Effector memory CD4-positive, alpha-beta T cell (primary cell): ENCODE data around the gene CLEC6A.
"Not testable (repeated sequence)": the region's sequence is repeated elsewhere in the genome, so short reads cannot be mapped to it uniquely, and the experiment has no call there.

Experiments used
- DNase-seq, 3 donors: peaks; one replicate each; pipeline ENCODE4 v3.0.0-alpha.2; 2020
- H3K27ac ChIP-seq: 2 replicates; pipeline ENCODE4 v1.7.0; 2013; ENCODE audit warnings: mild to moderate bottlenecking, low read length, moderate library complexity; ENCODE audit not compliant: insufficient read depth, poor library complexity, severe bottlenecking
- H3K27me3 ChIP-seq: replicated peaks from 2 replicates; pipeline ENCODE4 v1.7.0; 2013; ENCODE audit warnings: mild to moderate bottlenecking, low read length; ENCODE audit not compliant: insufficient read depth, control insufficient read depth, poor library complexity, severe bottlenecking
- H3K36me3 ChIP-seq: 2 replicates; pipeline ENCODE4 v1.7.0; 2013; ENCODE audit warnings: mild to moderate bottlenecking, low read length, moderate library complexity; ENCODE audit not compliant: control insufficient read depth, insufficient read depth
- H3K4me1 ChIP-seq: 2 replicates; pipeline ENCODE4 v1.7.0; 2013; ENCODE audit warnings: low read length, mild to moderate bottlenecking; ENCODE audit not compliant: control insufficient read depth, insufficient read depth, poor library complexity, severe bottlenecking
- H3K4me3 ChIP-seq: 2 replicates; pipeline ENCODE4 v1.7.0; 2013; ENCODE audit warnings: low read length, low read depth, mild to moderate bottlenecking; ENCODE audit not compliant: insufficient read depth, poor library complexity, severe bottlenecking
- H3K9me3 ChIP-seq: 2 replicates; pipeline ENCODE4 v1.7.0; 2013; ENCODE audit warnings: mild to moderate bottlenecking, low read length, moderate library complexity; ENCODE audit not compliant: control insufficient read depth
- total RNA-seq, 3 donors: gene quantifications; one replicate each; lab custom pipeline; 2026; lab: John Stamatoyannopoulos, UW

CLEC6A gene
- total RNA-seq: 0 reads per million in 3 donors

DNA sequence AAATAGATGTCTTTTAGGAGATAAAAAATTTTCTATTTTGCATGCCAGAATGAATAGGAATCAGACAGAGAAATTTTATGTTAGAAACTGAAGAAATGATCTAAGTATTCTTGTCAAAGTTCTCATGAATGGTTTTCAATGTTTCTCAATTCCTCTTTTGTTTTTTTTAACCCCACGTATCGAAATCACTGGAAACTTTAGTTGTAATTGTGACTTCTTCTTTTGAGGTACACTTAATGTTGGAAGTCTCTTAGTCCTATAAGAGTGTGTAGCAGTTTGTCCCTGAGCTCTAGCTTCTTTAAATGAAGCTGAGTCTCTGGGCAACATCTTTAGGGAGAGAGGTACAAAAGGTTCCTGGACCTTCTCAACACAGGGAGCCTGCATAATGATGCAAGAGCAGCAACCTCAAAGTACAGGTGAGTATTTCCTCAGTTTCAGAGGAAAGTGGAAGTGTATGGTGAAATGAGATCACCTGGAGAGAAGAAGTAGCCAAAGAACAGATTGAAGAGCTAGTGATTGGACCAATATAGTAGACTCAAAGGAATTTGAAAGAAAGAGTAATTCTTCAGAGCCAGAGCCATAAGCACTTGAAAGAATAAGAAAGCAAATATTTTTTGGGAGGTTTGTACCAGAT lies at the start of gene CLEC6A:
TSS of gene CLEC6A (plus strand) at position 236 of the 634 bp plus-strand sequence. CDS start at position 386, 150 bp downstream.
- Histone ChIP-seq H3K27me3 (peaks cover 4% of the 10 kb centered on the region), H3K9me3 (no peaks in the 10 kb centered on the region), H3K4me3 (no peak within 1 kb of the TSS), H3K27ac (no peak within 1 kb of the TSS), H3K36me3 (no peaks in the 10 kb centered on the region), H3K4me1 (no peaks in the 10 kb centered on the region)
- DNase-seq: no peak

DNA sequence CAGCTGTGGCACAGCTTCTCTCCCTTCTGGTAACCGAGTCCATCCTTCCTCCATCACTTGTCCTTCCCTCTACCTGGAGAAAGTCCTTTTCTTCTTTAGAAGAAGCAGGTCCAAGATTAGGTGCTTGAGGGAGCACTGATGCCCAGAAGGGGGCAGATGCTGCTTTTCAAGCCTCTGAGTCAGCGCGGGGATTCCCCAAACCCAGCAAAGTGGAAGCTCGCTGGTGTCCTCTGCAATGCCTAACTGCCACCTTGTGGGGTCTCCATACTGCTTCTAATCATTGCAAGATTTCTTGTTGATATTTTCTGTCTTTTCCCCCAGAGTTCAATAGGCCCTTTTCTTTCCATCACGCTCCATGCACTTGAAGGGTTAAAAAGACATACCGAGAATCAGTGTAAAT lies 36.2 kb upstream of the CLEC6A start:
- not testable (repeated sequence) for DNase-seq, H3K9me3 ChIP-seq, H3K4me3 ChIP-seq, H3K27ac ChIP-seq, H3K36me3 ChIP-seq, H3K27me3 ChIP-seq, H3K4me1 ChIP-seq

DNA sequence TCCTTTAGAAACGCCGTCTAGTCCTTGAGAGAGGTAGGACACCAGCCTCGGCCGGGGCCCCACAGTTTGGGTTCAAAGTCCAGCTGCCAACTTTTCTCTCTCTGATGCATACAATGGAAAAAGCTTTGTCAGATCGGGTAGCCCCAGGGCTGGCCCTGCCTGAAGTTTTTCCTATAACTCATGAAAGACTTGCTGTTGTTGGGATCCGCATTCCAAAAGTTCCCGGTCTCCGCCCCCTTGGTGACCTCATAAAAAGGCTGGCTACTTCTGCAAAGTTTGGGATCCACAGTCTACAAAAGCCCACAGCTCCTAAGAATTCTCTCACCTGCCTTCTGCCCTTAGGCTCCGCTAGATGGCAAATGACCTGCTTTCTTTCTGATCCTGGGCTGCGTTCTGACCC lies 35.3 kb upstream of the CLEC6A start:
- no peaks in the 10 kb centered on the region for H3K27me3 ChIP-seq
- H3K27ac ChIP-seq: no peak overlapping the region
- H3K9me3 ChIP-seq: no peaks in the 10 kb centered on the region
- no peaks in the 10 kb centered on the region for H3K36me3 ChIP-seq
- no peak for DNase-seq
- H3K4me3 ChIP-seq: no peak overlapping the region
- no peaks in the 10 kb centered on the region for H3K4me1 ChIP-seq

- not testable (repeated sequence) for H3K27ac ChIP-seq, H3K9me3 ChIP-seq, DNase-seq, H3K4me3 ChIP-seq, H3K4me1 ChIP-seq, H3K27me3 ChIP-seq, H3K36me3 ChIP-seq
These were observed 11.1 kb upstream of the CLEC6A start for GRCh38 chr12:8444536-8445278.

DNA sequence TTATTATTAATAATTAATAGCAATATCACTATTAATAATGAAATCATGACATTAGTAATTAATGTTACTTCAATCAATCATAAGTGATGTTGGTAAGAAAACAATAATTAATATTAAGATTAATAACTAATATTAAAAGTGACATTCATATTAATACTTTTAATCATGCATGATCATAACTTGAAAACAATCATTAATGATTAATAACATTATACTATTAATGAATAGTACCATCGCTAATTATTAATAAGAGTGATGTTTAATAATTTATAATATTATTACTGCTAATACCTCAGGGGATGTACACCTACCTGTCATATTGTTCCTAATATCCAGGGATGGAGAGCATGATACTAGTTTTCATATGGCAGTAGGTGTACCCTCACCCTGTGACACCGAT lies 10.0 kb upstream of the CLEC6A start:
- H3K9me3 ChIP-seq: no peaks in the 10 kb centered on the region
- no peaks in the 10 kb centered on the region for H3K4me1 ChIP-seq
- no peak overlapping the region for H3K4me3 ChIP-seq
- H3K27ac ChIP-seq: no peak overlapping the region
- H3K27me3 ChIP-seq: no peaks in the 10 kb centered on the region
- no peaks in the 10 kb centered on the region for H3K36me3 ChIP-seq
- DNase-seq: no peak

GRCh38 chr12:8446642-8447547 lies 8.9 kb upstream of the CLEC6A start:
- Histone ChIP-seq H3K36me3 (no peaks in the 10 kb centered on the region), H3K27me3 (no peaks in the 10 kb centered on the region), H3K9me3 (no peaks in the 10 kb centered on the region), H3K27ac (no peak overlapping the region), H3K4me3 (no peak overlapping the region), H3K4me1 (no peaks in the 10 kb centered on the region)
- no peak for DNase-seq

DNA sequence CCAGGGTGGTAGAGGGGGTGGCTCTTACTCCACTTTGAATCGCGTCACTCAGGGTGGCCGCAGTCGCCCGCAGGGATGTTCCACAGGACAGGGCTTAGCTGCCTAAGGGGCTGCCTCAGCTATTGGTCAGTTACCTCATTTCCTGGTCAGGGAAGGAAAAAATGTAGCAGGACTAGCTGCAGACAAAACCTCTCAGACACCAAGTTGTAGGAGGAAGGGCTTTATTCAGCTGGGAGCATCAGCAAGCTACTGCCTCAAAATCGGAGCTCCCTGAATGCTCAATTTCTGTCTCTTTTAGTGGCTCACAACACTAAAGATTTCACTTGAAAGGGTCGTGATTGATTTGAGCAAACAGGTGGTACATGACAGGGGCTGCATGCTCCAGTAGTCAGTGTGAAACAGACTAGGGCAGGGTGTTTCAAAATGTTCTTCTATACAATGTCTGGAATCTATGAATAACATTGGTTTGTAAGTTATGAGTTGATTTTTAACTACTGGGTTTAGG lies 6.4 kb upstream of the CLEC6A start:
- Histone ChIP-seq H3K4me1 (no peaks in the 10 kb centered on the region), H3K4me3 (no peak overlapping the region), H3K9me3 (no peaks in the 10 kb centered on the region), H3K36me3 (no peaks in the 10 kb centered on the region), H3K27me3 (no peaks in the 10 kb centered on the region), H3K27ac (no peak overlapping the region)
- DNase-seq: no peak

DNA sequence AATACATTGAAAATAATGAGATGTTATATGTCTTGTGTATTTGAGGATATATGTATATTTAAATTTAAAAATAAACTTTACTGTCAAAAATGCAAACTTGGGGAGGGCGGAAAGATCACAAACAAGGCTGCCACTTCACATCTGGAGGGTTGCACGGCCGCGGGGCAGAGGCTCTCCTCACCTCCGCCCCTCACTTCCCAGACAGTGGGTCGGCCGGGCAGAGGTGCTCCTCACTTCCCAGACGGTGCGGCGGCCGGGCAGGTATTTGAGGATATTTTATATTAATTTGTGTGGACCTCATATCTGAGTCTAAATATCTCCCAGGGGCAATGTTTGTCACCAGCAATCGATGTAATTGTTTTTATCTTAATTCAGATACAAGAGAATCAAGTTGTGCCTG lies 3.7 kb upstream of the CLEC6A start:
- Histone ChIP-seq H3K4me3 (no peak overlapping the region), H3K36me3 (no peaks in the 10 kb centered on the region), H3K27me3 (no peaks in the 10 kb centered on the region), H3K9me3 (no peaks in the 10 kb centered on the region), H3K4me1 (no peaks in the 10 kb centered on the region), H3K27ac (no peak overlapping the region)
- no peak for DNase-seq

- Histone ChIP-seq H3K4me3 (no peak overlapping the region), H3K36me3 (no peaks in the 10 kb centered on the region), H3K27ac (no peak overlapping the region), H3K4me1 (no peaks in the 10 kb centered on the region), H3K27me3 (peaks cover 3% of the 10 kb centered on the region), H3K9me3 (no peaks in the 10 kb centered on the region)
- no peak for DNase-seq
These were observed 2.7 kb upstream of the CLEC6A start for GRCh38 chr12:8453021-8453513.
